NCI-H1092 (cell line): ENCODE data around the gene CPNE8.

ENCODE experiments used
- DNase-seq: peaks from one replicate; lab custom pipeline; 2025; lab: John Stamatoyannopoulos, UW

CPNE8 gene

DNA sequence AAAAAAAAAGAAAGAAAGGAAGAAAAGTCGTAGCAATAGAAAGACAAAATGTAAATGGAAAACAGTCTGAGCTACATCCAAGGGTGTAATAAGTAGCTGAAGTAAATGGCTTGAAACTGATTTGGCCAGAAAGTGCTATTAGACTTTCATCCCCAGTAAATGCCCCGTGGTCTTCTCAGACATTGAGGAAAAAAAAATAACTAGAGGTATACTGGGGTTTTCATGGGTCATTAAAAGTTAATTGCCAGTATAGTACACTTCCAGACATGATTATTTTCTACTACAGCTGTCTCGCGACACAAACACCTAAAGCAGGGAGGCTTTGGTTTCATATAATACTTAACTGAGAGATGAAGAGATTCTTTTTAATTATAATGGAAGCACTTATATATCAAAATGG is 271.9 kb downstream of the CPNE8 start:
- DNase-seq: no peak

DNA sequence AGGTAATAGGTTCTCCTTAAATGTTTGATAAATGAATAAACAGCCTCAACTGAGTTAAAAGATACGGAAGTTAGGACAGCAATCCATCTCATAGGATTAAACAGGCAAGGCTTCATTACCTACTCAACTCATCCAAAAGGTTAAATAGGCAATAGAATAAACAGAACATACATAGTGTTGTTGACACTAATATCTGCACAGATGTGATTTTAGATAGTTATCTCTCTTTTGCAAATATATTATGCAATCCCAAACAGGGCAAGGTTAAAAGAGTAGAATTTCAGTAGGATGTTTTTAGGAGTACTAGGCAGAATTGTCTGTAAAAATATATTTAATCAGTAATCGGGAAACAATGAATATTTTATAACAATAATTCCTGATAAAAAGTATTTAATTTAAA is 276.3 kb downstream of the CPNE8 start:
- no peak for DNase-seq

DNA sequence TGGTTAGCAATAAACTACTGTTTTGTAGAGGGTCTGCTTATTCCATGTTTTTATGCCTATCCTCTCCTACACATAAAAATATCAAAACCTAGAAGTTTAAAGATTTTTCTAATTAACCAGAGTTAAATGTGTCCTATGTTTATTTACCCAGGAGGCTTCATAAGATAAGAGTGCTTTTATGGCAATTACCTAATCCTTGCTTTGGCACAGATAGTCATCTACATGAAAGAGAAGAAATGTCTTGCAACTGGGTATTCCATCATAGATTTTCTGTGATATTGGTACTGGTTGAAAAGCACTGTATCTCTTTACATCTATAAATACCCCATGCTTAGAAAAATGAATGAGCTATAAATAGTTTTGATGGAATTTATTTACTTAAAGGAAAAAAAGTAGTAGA is 277.1 kb downstream of the CPNE8 start:
- DNase-seq: no peak

DNA sequence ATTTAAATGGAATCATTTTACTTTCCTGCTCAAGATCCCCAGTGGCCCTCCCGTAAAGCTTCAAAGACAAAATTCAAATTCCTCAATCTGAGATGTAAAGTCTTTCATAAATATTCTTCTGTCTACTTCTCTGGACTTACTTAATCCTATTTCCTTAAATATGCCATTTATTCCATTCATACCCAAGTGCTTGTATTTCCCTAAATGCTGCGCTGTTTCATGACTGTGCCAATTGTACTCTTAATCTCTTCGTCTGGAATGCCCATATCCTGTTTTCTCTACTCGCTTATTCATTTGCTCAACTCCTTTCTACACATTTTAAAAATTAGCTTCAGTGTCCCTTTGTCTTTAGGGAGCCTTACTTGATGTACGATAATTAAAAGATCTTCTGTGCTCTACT is 280.1 kb downstream of the CPNE8 start:
- DNase-seq: no peak

DNA sequence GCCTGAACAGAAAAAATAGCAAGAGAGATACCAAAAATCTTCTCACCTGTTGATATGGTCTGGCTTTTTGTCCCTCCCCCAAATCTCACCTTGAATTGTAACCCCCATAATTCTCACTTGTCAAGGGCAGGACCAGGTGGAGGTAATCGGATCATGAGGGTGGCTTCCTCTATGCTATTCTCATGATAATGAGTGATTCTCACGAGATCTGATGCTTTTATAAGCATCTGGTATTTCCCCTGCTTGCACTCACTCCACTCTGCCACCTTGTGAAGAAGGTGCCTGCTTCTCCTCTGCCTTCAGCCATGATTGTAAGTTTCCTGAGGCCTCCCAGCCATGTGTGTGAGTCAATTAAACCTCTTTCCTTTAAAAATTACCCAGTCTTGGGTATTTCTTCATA is 291.2 kb downstream of the CPNE8 start:
- DNase-seq: no peak

DNA sequence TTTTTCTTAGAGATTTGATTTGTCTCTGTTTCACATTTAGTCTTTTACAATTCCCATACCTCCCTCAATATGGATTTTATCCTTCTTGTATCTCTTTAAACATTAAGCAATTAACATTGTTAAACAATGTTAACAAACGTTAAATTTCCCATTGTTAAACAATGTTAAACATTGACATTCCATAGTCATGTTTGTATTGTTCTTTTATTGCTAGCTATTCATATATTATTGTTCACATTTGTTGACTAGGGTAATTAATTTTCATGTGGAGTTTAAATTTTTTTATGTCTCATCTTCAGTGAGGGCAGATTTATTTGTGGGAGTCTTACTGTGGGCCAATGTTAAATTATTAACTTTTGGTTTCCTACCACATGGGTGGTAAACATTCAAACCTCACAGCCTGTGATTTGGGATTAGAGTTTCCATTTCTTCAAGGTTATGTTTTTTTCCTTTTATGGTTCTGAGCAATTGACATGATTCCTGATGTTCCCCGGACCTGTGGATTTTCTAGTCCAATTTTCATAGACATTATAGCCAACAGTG is 294.5 kb downstream of the CPNE8 start:
- DNase-seq: no peak

DNA sequence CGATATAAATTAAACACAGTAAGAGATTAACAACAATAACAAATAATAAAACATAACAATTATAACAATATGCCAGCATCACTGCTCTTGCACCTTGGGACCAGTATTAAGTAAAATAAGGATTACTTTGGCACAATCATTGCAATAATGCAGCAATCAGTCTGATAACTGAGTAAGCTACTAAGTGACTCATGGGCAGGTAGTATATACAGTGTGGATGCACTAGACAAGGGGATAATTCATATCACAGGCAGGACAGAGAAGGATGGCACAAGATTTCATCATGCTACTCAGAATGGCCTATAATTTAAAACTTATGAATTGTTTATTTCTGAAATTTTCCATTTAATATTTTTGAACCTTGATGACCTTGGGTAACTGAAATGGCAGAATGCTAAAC is 298.1 kb downstream of the CPNE8 start:
- DNase-seq: no peak
